COLO829 (cell line): ENCODE data around the gene PKN1.
A peak's percentile ranks its signal among the peaks of the same experiment; 100 is the strongest.
"Not testable (repeated sequence)": the region's sequence is repeated elsewhere in the genome, so short reads cannot be mapped to it uniquely, and the experiment has no call there.

Source experiments
- DNase-seq: peaks from one replicate; pipeline ENCODE4 v3.0.0; 2012; ENCODE audit warnings: low spot score

The PKN1 gene

DNA sequence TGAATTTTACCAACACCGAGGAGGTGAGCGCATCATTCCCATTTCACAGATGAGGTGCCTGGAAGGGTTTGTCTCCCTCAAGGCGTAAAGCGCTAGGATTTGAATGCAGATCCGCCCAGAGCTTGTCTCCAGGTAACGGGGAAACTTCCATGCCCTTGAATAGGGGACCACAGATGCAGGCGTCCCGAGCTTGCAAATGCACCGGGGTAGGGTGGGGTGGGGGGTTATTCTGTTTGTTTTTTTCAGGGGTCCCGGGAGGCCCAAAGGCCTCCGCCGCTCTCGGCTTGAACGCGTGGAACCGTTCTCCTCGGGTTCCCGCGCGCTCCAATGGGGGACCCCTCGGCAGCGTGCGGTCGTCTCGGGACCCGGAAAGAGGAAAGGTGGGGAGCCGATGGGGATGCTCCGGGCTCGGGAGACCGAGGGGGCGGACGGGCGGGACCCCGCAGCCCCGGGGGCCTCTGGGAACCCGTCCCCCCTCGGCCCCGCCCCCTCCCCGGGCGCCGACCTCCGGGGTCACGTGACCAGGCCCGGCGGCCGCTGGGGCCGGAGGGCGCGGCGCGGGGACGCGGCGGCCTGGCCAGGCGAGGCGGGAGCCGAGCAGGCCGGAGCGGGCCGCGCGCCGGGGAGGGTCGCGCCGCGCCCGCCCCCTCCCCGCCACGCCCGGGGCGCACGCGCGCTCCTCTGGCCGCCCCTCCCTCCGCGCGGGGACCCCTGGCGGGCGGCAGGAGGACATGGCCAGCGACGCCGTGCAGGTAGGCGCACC lies at the start of gene PKN1:
Gene PKN1, plus strand, starts transcription at position 516 of the 763 bp plus-strand sequence. Its CDS starts 216 bp downstream, at position 732.
- DNase-seq, result no peak

DNA sequence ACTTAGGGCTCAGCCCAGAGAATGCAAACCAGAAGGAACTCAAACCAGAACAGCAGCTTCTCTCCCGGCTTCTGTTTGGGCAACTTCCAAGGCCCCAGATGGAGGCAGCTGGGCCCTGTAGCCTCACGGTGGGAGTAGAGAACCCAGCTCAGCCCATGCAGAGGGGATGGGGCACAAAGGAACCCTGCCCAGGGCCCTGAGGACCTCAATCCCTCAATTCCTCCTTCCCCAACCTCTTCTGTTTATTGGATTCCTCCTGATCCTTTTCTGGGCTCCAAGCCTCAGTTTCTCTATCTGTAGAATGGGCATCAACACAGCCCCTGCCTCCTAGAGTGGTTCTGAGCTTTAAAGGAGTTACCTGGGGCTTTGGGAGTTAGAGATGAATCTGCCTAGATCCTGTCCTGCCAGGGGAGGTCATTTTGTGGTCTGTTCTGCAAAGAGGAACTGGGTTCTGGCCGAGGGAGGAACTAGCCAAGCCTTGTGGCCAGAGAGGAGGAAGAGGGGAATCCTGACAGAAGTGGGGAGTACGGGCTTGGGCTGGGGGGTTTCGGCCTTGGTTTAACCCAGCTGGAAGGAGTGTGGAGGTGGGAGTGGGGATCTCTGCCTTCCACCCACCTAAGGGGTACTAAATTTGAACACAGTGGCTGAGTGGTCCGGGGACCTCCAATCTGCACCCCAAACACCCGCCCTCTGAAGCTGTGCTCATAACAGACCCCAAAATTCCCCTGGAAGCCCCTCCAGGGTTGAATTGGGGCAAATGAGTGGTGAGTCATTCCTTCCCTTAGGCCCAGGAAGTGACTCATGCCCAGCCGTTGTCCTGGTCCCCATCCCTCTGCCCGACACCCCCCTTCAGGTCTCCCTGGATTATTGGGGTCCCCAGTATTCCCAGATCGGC lies 49.2 kb upstream of the PKN1 start:
- DNase-seq, result peak; percentile 57

DNA sequence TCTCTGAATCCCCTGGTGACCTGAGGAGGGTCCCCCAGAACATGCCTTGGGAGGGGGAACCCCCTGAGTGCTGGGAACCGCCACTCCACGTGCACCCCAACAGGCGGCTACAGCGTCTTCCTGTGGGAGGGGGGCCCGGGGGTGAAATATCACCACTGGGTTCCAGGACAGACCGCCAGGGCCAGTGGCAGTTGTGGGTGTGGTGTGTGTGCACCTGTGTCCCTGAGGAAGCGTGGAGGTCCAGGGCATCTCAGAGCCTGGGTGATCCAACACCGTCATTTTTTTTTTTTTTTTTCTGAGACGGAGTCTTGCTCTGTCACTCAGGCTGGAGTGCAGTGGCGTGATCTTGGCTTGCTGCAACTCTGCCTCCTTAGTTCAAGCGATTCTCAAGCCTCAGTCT lies 47.6 kb upstream of the PKN1 start:
- no peak for DNase-seq

DNA sequence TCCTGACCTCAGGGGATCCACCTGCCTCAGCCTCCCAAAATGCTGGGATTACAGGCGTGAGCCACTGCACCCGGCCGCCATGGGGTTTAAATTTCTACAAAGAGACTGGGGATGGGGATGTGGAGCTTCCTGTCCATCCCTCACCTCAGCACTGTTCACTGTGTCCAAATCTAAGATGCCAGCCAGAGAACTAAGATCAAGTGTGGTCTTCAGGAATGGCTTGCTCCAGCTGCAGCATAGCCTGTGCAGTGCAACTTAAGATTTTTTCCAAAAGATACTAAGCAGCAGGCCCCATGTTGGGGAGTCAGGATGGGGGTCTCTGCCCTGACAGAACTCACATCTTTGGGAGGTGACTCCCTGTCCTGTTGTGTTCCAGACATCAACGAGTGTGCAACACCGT lies 42.6 kb upstream of the PKN1 start:
- DNase-seq, result no peak

DNA sequence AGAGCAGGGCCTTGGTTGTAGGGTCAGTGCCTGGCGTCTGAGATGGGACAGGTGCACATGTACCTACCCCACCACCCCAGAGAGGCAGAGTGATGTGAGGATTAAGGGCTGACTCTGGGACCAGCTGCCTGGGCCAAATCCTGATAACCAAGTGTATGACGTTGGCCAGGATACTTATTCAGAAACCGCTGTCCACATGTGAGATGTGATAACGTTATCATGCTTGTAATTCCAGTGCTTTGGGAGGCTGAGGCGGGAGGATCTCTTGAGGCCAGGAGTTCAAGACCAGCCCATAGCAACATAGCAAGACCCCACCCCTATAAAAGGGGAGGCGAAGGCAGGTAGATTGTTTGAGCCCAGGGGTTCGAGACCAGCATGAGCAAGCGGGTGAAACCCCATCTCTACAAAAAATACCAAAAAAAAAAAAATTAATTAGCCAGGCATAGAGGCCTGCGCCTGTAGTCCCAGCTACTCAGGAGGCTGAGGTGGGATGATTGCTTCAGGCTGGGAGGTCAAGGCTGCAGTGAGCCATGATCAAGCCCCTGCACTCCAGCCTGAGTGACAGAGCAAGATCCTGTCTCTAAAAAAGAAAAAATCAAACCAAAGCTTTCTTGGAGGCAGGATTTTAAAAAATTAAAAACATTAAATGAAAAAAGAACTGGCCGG lies 41.8 kb upstream of the PKN1 start:
- no peak for DNase-seq

- DNase-seq, result no peak
Observed at GRCh38 chr19:14393329-14393728, 39.8 kb upstream of the PKN1 start.

DNA sequence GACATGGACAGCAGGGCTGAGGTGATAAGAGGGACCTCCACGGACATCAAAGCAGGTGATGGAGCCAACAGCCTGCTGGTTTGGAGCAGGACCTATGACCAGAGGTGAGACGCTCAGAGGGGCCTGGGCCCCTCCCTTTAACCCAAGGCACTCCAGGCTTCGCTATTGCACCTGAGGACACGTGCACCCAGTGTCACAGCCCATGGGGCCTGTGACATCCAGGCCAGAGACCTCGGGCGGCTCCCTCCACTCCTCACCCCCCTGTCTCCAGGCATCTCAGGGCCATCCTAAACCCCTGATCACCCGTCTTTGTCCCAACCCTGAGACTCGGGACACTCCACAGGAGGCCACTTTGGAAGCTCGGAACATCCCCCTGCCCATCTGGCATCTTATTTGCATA lies 38.9 kb upstream of the PKN1 start:
- DNase-seq, result no peak

DNA sequence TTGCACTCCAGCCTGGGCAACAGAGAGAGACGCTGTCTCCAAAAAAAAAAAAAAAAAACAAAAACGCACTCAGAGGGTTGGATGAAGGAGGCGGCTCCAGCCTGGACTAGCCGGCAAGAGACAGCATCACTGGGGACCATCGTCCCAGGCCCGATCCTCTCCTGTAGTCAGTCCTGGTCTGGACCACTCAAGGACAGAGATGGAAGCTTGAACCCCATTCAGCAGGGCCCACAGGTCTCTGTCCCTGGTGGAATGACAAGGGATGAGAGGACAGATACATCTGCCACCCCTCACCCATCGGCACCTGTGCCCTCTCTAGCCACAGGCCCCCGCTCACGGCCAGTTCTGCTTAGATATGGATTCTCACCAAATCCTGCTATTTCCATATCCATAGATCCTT lies 37.8 kb upstream of the PKN1 start:
- DNase-seq, result no peak

DNA sequence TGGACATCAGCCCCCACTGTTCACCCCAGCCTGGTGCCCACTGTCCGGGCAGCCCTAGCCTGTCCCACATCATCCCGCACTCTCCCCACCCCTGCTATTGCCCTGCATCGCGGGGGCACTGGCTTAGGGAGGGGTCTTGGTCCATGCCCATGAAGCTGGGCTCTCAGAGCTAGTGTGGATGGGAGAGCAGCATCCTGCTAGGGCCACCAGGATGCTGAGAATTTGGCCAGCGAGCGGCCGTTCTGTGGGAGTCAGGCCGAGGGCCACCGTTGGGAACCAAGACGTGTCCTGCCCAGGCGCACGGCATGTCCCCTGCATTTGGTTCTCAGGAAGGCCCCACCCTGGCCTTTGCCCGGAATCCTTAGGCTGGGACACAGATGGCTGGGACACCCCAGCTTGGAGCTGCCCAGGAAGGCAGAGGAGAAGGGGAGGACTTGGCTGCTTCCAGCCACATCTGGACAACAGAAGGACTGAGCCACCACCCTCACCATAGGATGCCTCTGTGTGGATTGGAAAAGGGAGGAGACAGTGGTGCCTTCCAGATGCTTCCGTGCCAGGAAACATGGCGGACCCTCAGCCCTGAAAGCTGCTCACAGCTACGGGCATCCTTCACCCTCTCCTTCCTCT lies 37.3 kb upstream of the PKN1 start:
- DNase-seq, result no peak

DNA sequence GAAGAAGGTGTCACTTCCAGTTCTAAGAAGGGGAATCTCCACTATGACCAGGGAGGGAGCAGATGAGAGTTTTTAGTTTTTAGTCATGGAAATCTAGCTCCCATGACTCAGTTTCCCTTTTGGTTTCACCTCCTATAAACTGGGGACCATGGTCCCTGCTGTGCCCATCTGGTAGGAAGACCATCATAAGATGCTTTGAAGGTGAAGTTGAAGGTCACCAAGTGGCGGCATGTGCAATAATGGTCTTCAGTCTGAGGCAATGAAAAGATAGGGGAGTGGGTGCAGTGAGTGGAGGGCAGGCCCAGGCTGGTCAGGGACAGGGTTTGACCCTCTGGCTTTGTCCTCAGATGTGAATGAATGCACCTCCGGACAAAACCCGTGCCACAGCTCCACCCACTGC lies 36.4 kb upstream of the PKN1 start:
- not testable (repeated sequence) for DNase-seq

- DNase-seq, result not testable (repeated sequence)
Observed at GRCh38 chr19:14397168-14397567, 35.9 kb upstream of the PKN1 start.

- DNase-seq, result no peak
Observed at GRCh38 chr19:14400951-14401431, 32.1 kb upstream of the PKN1 start.

- DNase-seq, result no peak
Observed at GRCh38 chr19:14401468-14402195, 31.5 kb upstream of the PKN1 start.

DNA sequence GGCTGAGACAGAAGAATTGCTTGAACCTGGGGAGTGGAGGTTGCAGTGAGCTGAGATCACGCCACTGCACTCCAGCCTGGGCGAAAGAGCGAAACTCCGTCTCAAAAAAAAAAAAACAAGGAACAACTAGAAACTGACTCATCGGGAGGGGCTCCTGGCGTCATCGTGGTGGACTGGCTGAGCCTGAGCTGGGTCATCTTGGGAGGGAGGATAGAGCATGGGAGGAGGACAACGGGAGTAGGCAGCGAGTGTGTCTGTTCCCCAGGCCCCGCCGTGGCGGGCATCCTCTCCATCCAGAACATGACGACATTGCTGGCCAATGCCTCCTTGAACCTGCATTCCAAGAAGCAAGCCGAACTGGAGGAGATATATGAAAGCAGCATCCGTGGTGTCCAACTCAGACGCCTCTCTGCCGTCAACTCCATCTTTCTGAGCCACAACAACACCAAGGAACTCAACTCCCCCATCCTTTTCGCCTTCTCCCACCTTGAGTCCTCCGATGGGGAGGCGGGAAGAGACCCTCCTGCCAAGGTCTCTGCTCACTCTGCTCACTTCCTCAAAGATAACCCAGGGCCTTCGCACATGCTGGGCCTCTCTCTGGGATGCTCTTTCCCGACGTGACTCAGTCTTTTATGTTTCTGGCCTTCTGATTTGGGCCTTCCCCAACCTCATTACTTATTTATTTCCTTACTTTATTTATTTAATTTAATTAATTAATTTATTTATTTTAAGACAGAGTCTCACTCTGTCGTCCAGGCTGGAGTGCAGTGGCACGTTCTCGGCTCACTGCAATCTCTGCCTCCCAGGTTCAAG lies 30.6 kb upstream of the PKN1 start:
- DNase-seq, result no peak

DNA sequence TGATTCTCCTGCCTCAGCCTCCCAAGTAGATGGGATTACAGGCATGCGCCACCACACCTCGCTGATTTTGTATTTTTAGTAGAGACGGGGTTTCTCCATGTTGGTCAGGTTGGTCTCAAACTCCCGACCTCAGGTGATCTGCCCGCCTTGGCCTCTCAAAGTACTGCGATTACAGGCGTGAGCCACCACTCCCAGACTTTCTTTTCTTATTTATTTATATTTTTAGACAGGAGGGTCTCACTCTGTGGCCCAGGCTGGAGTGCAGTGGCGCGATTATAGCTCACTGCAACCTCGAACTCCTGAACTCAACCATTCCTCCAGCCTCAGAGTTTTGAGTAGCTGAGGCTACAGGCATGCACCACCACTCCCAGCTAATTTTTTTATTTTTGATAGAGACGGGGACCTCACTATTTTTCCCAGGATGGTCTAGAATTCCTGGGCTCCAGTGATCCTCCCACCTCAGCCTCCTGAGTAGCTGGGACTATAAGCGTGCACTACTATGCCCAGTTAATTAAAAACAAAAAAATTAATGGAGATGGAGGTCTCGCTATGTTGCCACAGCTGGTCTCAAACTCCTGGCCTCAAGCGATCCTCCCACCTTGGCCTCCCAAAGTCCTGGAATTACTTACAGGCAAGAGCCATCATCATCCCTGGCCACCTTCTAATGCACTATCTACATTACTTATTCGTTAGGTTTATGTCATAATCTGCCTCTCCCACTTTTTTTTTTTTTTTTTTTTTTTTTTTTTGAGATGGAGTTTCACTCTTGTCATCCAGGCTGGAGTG lies 29.8 kb upstream of the PKN1 start:
- DNase-seq, result not testable (repeated sequence)

DNA sequence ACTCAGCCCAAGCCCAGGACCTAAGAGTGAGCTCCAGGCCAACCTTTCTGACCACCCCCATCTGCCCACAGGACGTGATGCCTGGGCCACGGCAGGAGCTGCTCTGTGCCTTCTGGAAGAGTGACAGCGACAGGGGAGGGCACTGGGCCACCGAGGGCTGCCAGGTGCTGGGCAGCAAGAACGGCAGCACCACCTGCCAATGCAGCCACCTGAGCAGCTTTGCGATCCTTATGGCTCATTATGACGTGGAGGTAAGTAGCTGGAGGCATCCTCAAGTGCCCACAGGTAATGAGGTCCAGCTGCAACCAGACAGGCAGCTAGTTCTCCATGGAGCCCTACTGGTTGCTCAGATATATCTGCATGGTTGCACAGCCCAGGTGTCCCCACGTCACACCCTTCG lies 28.8 kb upstream of the PKN1 start:
- DNase-seq, result no peak

- no peak for DNase-seq
Observed at GRCh38 chr19:14405380-14405757, 27.7 kb upstream of the PKN1 start.

DNA sequence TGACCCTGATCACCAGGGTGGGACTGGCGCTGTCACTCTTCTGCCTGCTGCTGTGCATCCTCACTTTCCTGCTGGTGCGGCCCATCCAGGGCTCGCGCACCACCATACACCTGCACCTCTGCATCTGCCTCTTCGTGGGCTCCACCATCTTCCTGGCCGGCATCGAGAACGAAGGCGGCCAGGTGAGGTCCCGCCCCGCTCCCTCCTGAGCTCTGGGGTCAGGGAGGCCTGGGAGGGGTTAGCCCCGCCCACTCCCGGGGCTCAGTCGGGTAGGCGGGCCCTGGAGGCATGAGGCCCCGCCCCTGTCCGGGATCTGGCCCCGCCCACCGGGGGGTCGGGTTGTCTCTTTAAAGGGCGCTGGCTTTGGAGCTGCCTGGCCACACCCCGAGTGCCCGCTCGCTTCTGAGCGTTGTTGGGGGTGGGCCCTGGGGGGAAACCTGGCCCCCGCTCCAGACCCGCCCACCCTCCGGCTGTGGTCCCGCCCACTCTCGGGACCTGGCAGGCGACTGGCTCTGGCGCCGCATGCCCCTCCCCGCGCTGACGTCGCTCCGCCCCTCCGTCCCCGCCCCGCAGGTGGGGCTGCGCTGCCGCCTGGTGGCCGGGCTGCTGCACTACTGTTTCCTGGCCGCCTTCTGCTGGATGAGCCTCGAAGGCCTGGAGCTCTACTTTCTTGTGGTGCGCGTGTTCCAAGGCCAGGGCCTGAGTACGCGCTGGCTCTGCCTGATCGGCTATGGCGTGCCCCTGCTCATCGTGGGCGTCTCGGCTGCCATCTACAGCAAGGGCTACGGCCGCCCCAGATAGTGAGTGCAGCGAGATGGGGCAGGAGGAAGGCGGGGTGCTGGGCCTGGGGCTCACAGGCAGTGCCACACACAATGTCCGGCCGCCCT lies 27.1 kb upstream of the PKN1 start:
- peak; percentile 92 for DNase-seq
